Suprapubic skin (tissue), 4 donors: Measurements from ENCODE around the gene LMX1A. TPM values are rescaled to one million over a fixed set of nuclear protein-coding genes. Genes with fewer than 3 reads are reported as not detected.

Experiments used
- DNase-seq, 2 donors: peaks; one replicate each; pipeline ENCODE4 v3.0.0-alpha.2; 2019; ENCODE audit warnings: low spot score in 2 of 2
- H3K27ac ChIP-seq: fragments of 200-600 bp; sonication (generic); one replicate; pipeline ENCODE4 v1.5.1; 2019
- H3K27me3 ChIP-seq: fragments of 200-600 bp; sonication (generic); one replicate; pipeline ENCODE4 v1.5.1; 2019
- H3K36me3 ChIP-seq: fragments of 200-600 bp; sonication (generic); one replicate; pipeline ENCODE4 v1.5.1; 2019
- H3K4me1 ChIP-seq: fragments of 200-600 bp; sonication (generic); one replicate; pipeline ENCODE4 v1.5.1; 2019
- H3K4me3 ChIP-seq: fragments of 200-600 bp; sonication (generic); one replicate; pipeline ENCODE4 v1.5.1; 2019; ENCODE audit warnings: mild to moderate bottlenecking
- H3K9me3 ChIP-seq: fragments of 200-600 bp; sonication (generic); one replicate; pipeline ENCODE4 v1.5.1; 2019
- EP300 ChIP-seq: sonication (generic); formaldehyde crosslinking; IDR thresholded peaks from one replicate; pipeline ENCODE4 v1.6.1; 2017; ENCODE audit warnings: antibody characterized with exemption
- POLR2A ChIP-seq, 2 donors: fragments of 450-650 bp; IDR thresholded peaks; one replicate each; pipeline ENCODE4 v1.6.1; 2017; ENCODE audit warnings: antibody characterized with exemption in 2 of 2, mild to moderate bottlenecking in 2 of 2, moderate library complexity in 2 of 2
- POLR2AphosphoS5 ChIP-seq, 3 donors: sonication (generic); formaldehyde crosslinking; IDR thresholded peaks; one replicate each; pipeline ENCODE4 v1.6.1; 2017; ENCODE audit warnings: antibody characterized with exemption in 3 of 3
- WGBS: methylation state at CpG from one replicate; pipeline ENCODE4 v1.1.5; 2018; 5-methylcytosine and 5-hydroxymethylcytosine counted together
- total RNA-seq, 4 donors: library from RNA; depleted of rRNA; stranded (reverse); fragments of >200 nt; gene quantifications; one replicate each; pipeline ENCODE4 v1.1.0, GENCODE V29; 2016
- TF ChIP-seq, protein P1 (sequence below), 2 donors: fragments of 200-600 bp in 1 of 2; fragments of 450-650 bp in 1 of 2; sonication (generic) in 1 of 2; IDR thresholded peaks; one replicate each; pipeline ENCODE4 v1.5.1; 2016 to 2019; ENCODE audit warnings: antibody characterized with exemption in 2 of 2, mild to moderate bottlenecking in 1 of 2, moderate library complexity in 1 of 2

LMX1A gene
- total RNA-seq, 4 donors from 2014 or later, result 0.44 TPM; not detected in 3

DNA sequence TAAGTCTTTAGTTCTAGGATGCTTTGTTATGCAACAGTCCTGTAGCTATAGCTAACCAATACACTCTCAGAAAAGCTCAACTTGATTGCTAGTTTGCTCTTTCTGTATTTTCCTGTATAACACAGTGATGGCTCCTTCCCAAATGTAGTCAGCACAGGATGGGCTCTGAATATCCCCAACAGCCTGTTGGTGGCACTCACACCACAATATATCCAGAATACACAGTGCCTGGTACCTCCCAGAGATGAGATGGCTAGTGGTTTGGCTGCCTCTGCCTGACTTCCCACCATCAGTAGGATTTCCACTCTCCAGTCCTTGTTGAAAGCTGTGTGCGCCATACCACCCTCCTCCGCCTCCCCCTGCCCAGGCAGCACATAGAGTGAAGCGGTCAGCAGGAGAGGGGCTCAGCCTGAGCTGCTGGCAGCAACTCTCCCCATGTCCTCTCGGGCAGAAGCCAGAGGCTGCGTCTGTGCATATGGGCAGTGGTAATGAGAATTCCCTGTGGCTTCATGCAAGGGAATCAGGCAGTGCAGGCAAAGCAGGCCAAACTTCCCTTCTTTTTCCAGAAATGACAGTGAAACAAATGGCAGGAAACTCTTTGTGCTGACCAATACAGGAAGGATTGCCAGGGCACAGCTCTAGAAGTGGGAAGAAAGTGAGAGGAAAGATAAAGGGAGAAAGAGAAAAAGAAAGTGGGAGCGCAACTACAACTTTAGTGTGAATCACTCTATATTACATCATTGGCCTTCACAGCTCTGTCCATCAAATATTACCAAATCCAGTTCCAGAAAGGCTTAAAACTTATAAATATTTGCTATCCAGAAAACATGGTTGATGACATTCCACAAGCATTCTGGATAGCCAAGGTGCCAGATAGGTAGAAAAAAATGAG, 49.7 kb downstream of the LMX1A start:
- Histone ChIP-seq H3K4me1 (no peaks in the 10 kb centered on the region), H3K9me3 (no peaks in the 10 kb centered on the region), H3K27ac (no peak overlapping the region), H3K27me3 (no peaks in the 10 kb centered on the region), H3K36me3 (no peaks in the 10 kb centered on the region), H3K4me3 (no peak overlapping the region)
- DNase-seq, result no peak
- no peak for TF ChIP-seq POLR2AphosphoS5 (IDR thresholded peaks at IDR 0.05)
- no peak for TF ChIP-seq EP300
- no peak for TF ChIP-seq POLR2A (IDR thresholded peaks at IDR 0.05)
- TF ChIP-seq, protein P1, sequence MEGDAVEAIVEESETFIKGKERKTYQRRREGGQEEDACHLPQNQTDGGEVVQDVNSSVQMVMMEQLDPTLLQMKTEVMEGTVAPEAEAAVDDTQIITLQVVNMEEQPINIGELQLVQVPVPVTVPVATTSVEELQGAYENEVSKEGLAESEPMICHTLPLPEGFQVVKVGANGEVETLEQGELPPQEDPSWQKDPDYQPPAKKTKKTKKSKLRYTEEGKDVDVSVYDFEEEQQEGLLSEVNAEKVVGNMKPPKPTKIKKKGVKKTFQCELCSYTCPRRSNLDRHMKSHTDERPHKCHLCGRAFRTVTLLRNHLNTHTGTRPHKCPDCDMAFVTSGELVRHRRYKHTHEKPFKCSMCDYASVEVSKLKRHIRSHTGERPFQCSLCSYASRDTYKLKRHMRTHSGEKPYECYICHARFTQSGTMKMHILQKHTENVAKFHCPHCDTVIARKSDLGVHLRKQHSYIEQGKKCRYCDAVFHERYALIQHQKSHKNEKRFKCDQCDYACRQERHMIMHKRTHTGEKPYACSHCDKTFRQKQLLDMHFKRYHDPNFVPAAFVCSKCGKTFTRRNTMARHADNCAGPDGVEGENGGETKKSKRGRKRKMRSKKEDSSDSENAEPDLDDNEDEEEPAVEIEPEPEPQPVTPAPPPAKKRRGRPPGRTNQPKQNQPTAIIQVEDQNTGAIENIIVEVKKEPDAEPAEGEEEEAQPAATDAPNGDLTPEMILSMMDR (IDR thresholded peaks at IDR 0.05), result no peak
- WGBS, result 74% methylated on average over 6 of the region's 6 CpGs

DNA sequence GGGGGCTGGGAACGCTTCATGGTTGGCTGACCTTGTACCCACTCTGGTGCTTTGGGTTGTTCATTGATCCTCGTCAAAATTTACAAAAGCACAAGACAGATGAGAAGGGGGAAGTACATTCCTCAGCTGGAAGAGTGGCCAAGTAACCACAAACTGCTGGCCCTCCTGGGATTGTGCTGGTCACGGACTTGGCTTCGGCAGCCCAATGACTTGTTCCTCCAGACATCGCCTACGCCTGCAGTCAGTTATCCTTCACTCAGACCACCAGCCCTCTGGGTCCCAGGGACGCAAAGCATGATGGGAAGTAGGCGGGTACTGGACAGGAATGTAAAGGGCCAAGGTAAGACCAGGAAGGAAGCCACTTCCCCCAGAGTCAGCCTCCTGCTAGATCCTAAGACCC, 53.1 kb downstream of the LMX1A start:
- TF ChIP-seq POLR2A (IDR thresholded peaks at IDR 0.05) (no peak), EP300 (no peak), POLR2AphosphoS5 (IDR thresholded peaks at IDR 0.05) (no peak)
- TF ChIP-seq, protein P1 (IDR thresholded peaks at IDR 0.05), result no peak
- no peaks in the 10 kb centered on the region for H3K27me3 ChIP-seq
- H3K36me3 ChIP-seq, result no peaks in the 10 kb centered on the region
- no peaks in the 10 kb centered on the region for H3K4me1 ChIP-seq
- WGBS, result 64% methylated on average over 8 of the region's 8 CpGs
- no peak overlapping the region for H3K4me3 ChIP-seq
- no peak overlapping the region for H3K27ac ChIP-seq
- H3K9me3 ChIP-seq, result no peaks in the 10 kb centered on the region
- no peak for DNase-seq

GRCh38 chr1:165300400-165300903, 56.1 kb downstream of the LMX1A start:
- Histone ChIP-seq H3K36me3 (no peaks in the 10 kb centered on the region), H3K4me1 (no peaks in the 10 kb centered on the region), H3K4me3 (no peak overlapping the region), H3K9me3 (no peaks in the 10 kb centered on the region), H3K27me3 (no peaks in the 10 kb centered on the region), H3K27ac (no peak overlapping the region)
- TF ChIP-seq POLR2AphosphoS5 (IDR thresholded peaks at IDR 0.05) (no peak), EP300 (no peak), POLR2A (IDR thresholded peaks at IDR 0.05) (no peak)
- TF ChIP-seq, protein P1 (IDR thresholded peaks at IDR 0.05), result no peak
- 88% methylated on average over 2 of the region's 2 CpGs for WGBS
- no peak for DNase-seq

GRCh38 chr1:165298203-165298820, 58.2 kb downstream of the LMX1A start:
- H3K27ac ChIP-seq, result no peak overlapping the region
- no peaks in the 10 kb centered on the region for H3K36me3 ChIP-seq
- H3K4me3 ChIP-seq, result no peak overlapping the region
- H3K27me3 ChIP-seq, result no peaks in the 10 kb centered on the region
- no peak for TF ChIP-seq POLR2AphosphoS5 (IDR thresholded peaks at IDR 0.05)
- TF ChIP-seq, protein P1 (IDR thresholded peaks at IDR 0.05), result no peak
- no peak for DNase-seq
- no peaks in the 10 kb centered on the region for H3K4me1 ChIP-seq
- 69% methylated on average over 6 of the region's 6 CpGs for WGBS
- no peaks in the 10 kb centered on the region for H3K9me3 ChIP-seq

DNA sequence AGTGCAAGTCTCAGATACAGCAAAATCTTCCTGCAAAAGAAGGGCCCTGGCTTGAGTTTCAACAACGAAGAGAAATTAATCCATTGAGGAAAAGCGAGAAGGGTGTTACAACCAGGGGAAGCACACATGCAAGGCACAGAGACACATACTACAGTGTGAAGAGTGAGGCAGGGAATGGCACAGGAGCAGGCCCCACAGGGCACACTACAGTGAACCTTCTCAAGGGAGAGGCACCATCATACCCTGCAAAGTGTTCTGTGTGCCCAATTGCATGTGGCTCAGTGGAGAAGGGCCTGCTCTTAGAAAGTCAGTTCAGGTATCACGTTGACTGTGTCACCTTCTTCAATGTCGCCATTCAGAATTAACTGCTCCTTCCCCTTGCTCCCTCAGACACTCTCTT, 60.3 kb downstream of the LMX1A start:
- TF ChIP-seq, protein P1 (IDR thresholded peaks at IDR 0.05), result no peak
- TF ChIP-seq POLR2A (IDR thresholded peaks at IDR 0.05) (no peak), POLR2AphosphoS5 (IDR thresholded peaks at IDR 0.05) (no peak), EP300 (no peak)
- Histone ChIP-seq H3K27ac (no peak overlapping the region), H3K4me3 (no peak overlapping the region), H3K36me3 (no peaks in the 10 kb centered on the region), H3K27me3 (no peaks in the 10 kb centered on the region), H3K9me3 (no peaks in the 10 kb centered on the region), H3K4me1 (no peaks in the 10 kb centered on the region)
- DNase-seq, result no peak
- WGBS, result 76% methylated on average over 4 of the region's 4 CpGs
